Left renal pelvis (tissue), 4 donors: ENCODE results near the gene MMRN1. TPM values are rescaled to one million over a fixed set of nuclear protein-coding genes. Genes with fewer than 3 reads are reported as not detected.

Experiments used
- DNase-seq, 4 donors: peaks; one replicate each; pipeline ENCODE4 v3.0.0-alpha.2; 2013; ENCODE audit warnings: low read depth in 4 of 4, low spot score in 3 of 4
- polyA plus RNA-seq, 4 donors: library from polyadenylated mRNA; unstranded; fragments of 120-200 nt; gene quantifications; one replicate each; pipeline ENCODE4 v1.2.1, GENCODE V29; 2013; ENCODE audit not compliant: insufficient read length in 4 of 4

Gene MMRN1
- 1 to 10 TPM; 2.4 to 7.1 (median 5.0) TPM for polyA plus RNA-seq

GRCh38 chr4:89894649-89895550, at the start of gene MMRN1:
Gene MMRN1, plus strand, starts transcription at chr4:89894854. Its CDS starts 118 bp downstream, at chr4:89894972.
- no peak for DNase-seq

GRCh38 chr4:89847571-89848325, 46.9 kb upstream of the MMRN1 start:
- DNase-seq: no peak

DNA sequence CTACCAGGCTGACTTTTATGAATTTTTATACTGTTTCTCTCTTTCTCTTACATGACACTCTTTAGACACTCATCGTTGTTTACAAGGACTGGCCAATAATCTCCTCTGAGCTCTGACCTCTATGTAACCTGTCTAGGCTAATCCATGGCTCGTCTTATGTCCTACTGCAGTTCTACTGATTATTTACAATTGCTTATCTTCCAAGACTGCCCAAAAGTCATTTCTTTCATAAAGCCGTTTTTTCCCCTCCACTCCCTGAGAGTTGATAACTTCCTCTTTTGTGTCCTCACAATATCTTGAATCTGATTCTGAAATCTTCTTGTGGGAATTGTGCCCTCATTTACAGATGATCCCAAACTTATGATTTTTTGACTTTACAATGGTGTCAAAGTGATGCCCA, 39.4 kb upstream of the MMRN1 start:
- DNase-seq: no peak

GRCh38 chr4:89860971-89861370, 33.7 kb upstream of the MMRN1 start:
- DNase-seq: no peak

- DNase-seq: no peak
Observed at GRCh38 chr4:89863533-89863932, 31.1 kb upstream of the MMRN1 start.

GRCh38 chr4:89868276-89868675, 26.4 kb upstream of the MMRN1 start:
- DNase-seq: no peak

GRCh38 chr4:89868999-89869589, 25.6 kb upstream of the MMRN1 start:
- DNase-seq: no peak

GRCh38 chr4:89871211-89871610, 23.4 kb upstream of the MMRN1 start:
- DNase-seq: no peak

- DNase-seq: no peak
Observed at GRCh38 chr4:89876548-89876947, 18.1 kb upstream of the MMRN1 start.

- DNase-seq: no peak
Observed at GRCh38 chr4:89878611-89879010, 16.0 kb upstream of the MMRN1 start.

- no peak for DNase-seq
Observed at GRCh38 chr4:89879215-89879614, 15.4 kb upstream of the MMRN1 start.

DNA sequence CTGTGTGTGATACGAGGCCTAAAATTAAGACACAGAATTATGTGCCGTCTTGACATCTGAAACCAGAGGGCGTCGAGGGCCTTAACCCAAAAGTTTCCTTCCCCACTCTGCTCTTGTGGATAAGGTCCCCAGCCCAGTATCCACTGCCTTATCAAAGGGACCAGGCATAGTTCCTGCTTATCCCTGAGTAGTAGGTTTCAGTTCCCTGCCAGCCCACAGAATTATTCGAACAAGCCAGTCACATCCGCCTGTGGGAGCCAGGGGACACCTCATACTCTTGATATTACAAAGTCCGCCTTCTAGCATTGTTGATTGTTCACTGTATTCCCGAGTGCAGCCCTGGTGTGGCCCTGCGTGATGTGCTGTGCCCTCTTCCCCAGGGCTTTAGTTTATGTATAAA, 5.4 kb upstream of the MMRN1 start:
- no peak for DNase-seq

GRCh38 chr4:89897867-89898266, 3.2 kb downstream of the MMRN1 start:
- DNase-seq: no peak

DNA sequence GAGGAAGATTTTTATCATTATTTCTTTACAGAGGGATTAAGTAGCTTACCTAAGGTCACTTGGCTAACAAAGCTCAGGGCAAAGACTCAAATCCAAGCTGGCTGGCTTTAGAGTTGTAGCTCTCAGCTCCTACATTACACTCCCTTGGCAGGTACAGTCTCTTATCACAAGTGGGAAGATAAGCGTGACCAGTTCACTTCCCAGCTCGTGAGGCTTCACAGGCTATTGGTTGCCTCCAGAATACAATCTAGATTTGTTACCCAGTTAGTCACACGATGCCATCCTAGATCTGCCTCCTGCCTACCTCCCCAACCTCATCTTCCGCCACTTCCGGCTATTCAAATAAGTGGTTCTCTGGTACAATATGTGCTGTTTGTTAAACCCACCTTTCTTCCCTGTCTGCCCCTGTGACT, 3.7 kb downstream of the MMRN1 start:
- no peak for DNase-seq

DNA sequence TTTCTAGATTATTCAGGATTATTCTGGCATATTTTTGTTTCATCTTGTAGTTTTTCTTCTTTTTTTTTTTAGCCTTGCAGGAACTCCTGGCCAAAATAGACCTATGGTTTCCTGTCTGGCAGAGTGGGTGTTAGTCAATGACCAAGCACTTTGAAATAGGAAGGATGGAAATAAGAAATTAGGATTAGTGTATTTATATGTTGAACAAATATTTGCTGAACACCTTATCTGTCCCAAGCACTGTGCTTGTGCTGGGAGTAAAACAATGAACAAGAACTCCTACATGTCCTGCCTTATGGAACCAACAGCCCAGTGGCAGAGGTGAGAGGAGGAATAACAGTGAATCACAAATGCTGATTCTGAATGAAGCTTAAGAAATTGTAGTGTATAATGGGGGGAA, 4.5 kb downstream of the MMRN1 start:
- DNase-seq: no peak

DNA sequence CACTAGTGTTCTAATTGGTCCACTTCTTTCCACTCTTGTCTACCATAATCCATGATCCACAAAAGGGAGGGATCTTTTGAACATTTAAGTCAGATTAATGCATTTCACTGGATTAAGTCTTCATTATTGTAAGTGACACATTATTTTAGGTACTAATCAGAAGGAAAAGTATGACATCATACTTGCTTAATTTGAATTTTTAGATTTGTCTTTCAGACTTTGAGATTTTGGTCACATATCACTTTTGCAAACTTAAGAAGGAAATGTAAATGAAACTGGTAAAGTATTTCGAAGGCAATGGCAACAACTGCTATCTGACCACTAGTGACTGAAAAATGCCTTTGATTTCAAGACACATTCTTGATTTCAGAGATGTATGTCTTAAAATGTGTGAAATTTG, 5.2 kb downstream of the MMRN1 start:
- DNase-seq: no peak

- DNase-seq: peak in 3 of 4 donors; percentile 21 to 34 (median 26)
Observed at GRCh38 chr4:89901808-89902431, 7.3 kb downstream of the MMRN1 start.

DNA sequence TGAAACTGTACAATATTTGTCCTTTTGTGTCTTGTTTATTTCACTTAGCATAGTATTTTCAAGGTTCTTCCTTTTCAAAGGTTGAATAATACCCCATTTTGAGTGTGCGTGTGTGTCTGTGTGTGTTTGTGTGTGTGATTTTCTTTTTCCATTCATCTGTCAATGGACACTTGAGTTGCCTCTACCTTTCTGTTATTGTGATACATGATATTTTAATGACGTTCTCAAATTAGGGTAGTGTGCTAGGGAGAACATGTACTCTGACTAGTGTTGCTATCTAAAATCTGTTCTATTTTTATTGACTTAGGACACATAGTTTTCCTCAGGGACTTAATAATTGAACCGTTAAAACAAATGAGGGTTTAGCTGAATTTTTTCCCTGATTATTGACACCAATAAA, 9.9 kb downstream of the MMRN1 start:
- DNase-seq: no peak

- no peak for DNase-seq
Observed at GRCh38 chr4:89906316-89906715, 11.7 kb downstream of the MMRN1 start.

- DNase-seq: no peak
Observed at GRCh38 chr4:89906777-89907521, 12.3 kb downstream of the MMRN1 start.
